Sigmoid colon (tissue), 7 donors: ENCODE data around the gene TYMP. TPM values are rescaled to one million over a fixed set of nuclear protein-coding genes. Genes with fewer than 3 reads are reported as not detected.
A peak's percentile ranks its signal among the peaks of the same experiment; 100 is the strongest.

ENCODE experiments used
- DNase-seq: peaks from one replicate; pipeline ENCODE4 v3.0.0-alpha.2; 2019
- H3K27ac ChIP-seq, 4 donors: fragments of 200-600 bp; sonication (generic); one replicate each; pipeline ENCODE4 v1.5.1; 2016 to 2019; ENCODE audit warnings: mild to moderate bottlenecking in 1 of 4
- H3K27me3 ChIP-seq, 3 donors: fragments of 200-600 bp; sonication (generic); one replicate each; pipeline ENCODE4 v1.5.1; 2019; ENCODE audit warnings: mild to moderate bottlenecking in 1 of 3
- H3K36me3 ChIP-seq, 4 donors: fragments of 200-600 bp; sonication (generic); one replicate each; pipeline ENCODE4 v1.5.1; 2016 to 2019
- H3K4me1 ChIP-seq, 4 donors: fragments of 200-600 bp; sonication (generic); one replicate each; pipeline ENCODE4 v1.5.1; 2017 to 2019
- H3K4me3 ChIP-seq, 4 donors: fragments of 200-600 bp; sonication (generic); one replicate each; pipeline ENCODE4 v1.5.1; 2017 to 2019; ENCODE audit warnings: mild to moderate bottlenecking in 2 of 4, moderate library complexity in 1 of 4
- H3K9me3 ChIP-seq, 4 donors: fragments of 200-600 bp in 3 of 4; sonication (generic) in 3 of 4; one replicate each; pipeline versions ENCODE4 v1.5.1 to v1.6.1; 2013 to 2019
- CTCF ChIP-seq, 4 experiments: fragments of 450-650 bp in 3 of 4; fragments of 200-600 bp in 1 of 4; IDR thresholded peaks; one replicate each; pipeline ENCODE4 v1.5.1; 2016 to 2019; ENCODE audit warnings: antibody characterized with exemption in 4 of 4, mild to moderate bottlenecking in 3 of 4, moderate library complexity in 2 of 4
- EP300 ChIP-seq, 4 donors: sonication (generic); formaldehyde crosslinking; IDR thresholded peaks; one replicate each; pipeline ENCODE4 v1.6.1; 2017; ENCODE audit warnings: antibody characterized with exemption in 4 of 4
- POLR2A ChIP-seq, 2 donors: fragments of 450-650 bp; IDR thresholded peaks; one replicate each; pipeline ENCODE4 v1.6.1; 2016; ENCODE audit warnings: antibody characterized with exemption in 2 of 2, mild to moderate bottlenecking in 2 of 2, moderate library complexity in 2 of 2
- POLR2AphosphoS5 ChIP-seq, 4 donors: sonication (generic); formaldehyde crosslinking; IDR thresholded peaks; one replicate each; pipeline ENCODE4 v1.6.1; 2017; ENCODE audit warnings: antibody characterized with exemption in 4 of 4
- WGBS, 2 donors: extraction: QIAGEN DNeasy Blood & Tissue Kit; methylation state at CpG; one replicate each; pipeline ENCODE4 v1.1.7; 2013; 5-methylcytosine and 5-hydroxymethylcytosine counted together
- intact Hi-C: fragments of 100-400 bp; cut with DNase I; formaldehyde crosslinking; loops from one replicate; pipeline ENCODE4 v1.15.1; 2023
- polyA plus RNA-seq, 3 donors: library from polyadenylated mRNA; stranded (reverse); fragments of 200-250 nt; gene quantifications; one replicate each; pipeline ENCODE4 v1.2.3, GENCODE V29; 2013
- total RNA-seq, 4 donors: library from RNA; depleted of rRNA; stranded (reverse); fragments of >200 nt; gene quantifications; one replicate each; pipeline ENCODE4 v1.1.0, GENCODE V29; 2016
- donor health status: healthy with polysubstance abuse.
- donor health status: Bipolar disorder and iron deficiency.
- donor health status: healthy.

The TYMP gene
- total and polyA plus RNA-seq, 7 donors, result 17.4 to 169 (median 23.0) TPM

- H3K4me3 ChIP-seq, result no peak overlapping the region
Observed at GRCh38 chr22:50576806-50577696, 47.2 kb upstream of the TYMP start.

GRCh38 chr22:50576070-50576469 is 46.3 kb upstream of the TYMP start:
- H3K4me1 ChIP-seq, result peaks cover 0 to 17% (median 15%) of the 10 kb centered on the region in 4 donors
- H3K4me3 ChIP-seq, result no peak overlapping the region
- 60 to 78% methylated on average over 5 of the region's 5 CpGs for WGBS, 2 donors
- TF ChIP-seq EP300 (IDR thresholded peaks at IDR 0.05) (no peak), POLR2AphosphoS5 (IDR thresholded peaks at IDR 0.05) (no peak), POLR2A (IDR thresholded peaks at IDR 0.05) (no peak), CTCF (IDR thresholded peaks at IDR 0.05) (no peak)
- intact Hi-C loops, result no loop called here
- H3K36me3 ChIP-seq, result peaks cover 0 to 15% (median 0%) of the 10 kb centered on the region in 4 donors
- no peak for DNase-seq
- H3K27me3 ChIP-seq, result peaks cover 11 to 25% (median 18%) of the 10 kb centered on the region in 3 donors
- no peak overlapping the region for H3K27ac ChIP-seq
- no peaks in the 10 kb centered on the region for H3K9me3 ChIP-seq

More at GRCh38 chr22:50576806-50577696, 47.2 kb upstream of the TYMP start:
- peaks cover 0 to 5% (median 0%) of the 10 kb centered on the region in 4 donors for H3K36me3 ChIP-seq
- TF ChIP-seq POLR2AphosphoS5 (IDR thresholded peaks at IDR 0.05), result peak in 1 of 4 donors; percentile 5
- TF ChIP-seq EP300 (IDR thresholded peaks at IDR 0.05), result no peak
- no peak for TF ChIP-seq POLR2A (IDR thresholded peaks at IDR 0.05)
- WGBS, 2 donors, result 83 to 84% methylated on average over 18 of the region's 18 CpGs
- H3K4me1 ChIP-seq, result peaks cover 0 to 27% (median 25%) of the 10 kb centered on the region in 4 donors
- DNase-seq, result no peak
- H3K27me3 ChIP-seq, result peaks cover 11 to 25% (median 18%) of the 10 kb centered on the region in 3 donors
- H3K9me3 ChIP-seq, result no peaks in the 10 kb centered on the region
- intact Hi-C loops, result no loop called here
- no peak overlapping the region for H3K27ac ChIP-seq

- intact Hi-C loops, result no loop called here
- Histone ChIP-seq H3K27ac (no peak overlapping the region), H3K27me3 (peaks cover 11 to 25% (median 18%) of the 10 kb centered on the region in 3 donors), H3K36me3 (peaks cover 0 to 19% (median 0%) of the 10 kb centered on the region in 4 donors), H3K4me1 (peaks cover 0 to 17% (median 13%) of the 10 kb centered on the region in 4 donors), H3K4me3 (no peak overlapping the region), H3K9me3 (no peaks in the 10 kb centered on the region)
- no peak for DNase-seq
- TF ChIP-seq POLR2A (IDR thresholded peaks at IDR 0.05) (no peak), EP300 (IDR thresholded peaks at IDR 0.05) (no peak), CTCF (IDR thresholded peaks at IDR 0.05) (no peak), POLR2AphosphoS5 (IDR thresholded peaks at IDR 0.05) (no peak)
- 90% methylated on average over 8 of the region's 8 CpGs for WGBS, 2 donors
Observed at GRCh38 chr22:50575426-50575941, 45.7 kb upstream of the TYMP start.

GRCh38 chr22:50574383-50574755 is 44.6 kb upstream of the TYMP start:
- intact Hi-C loops, result no loop called here
- H3K4me3 ChIP-seq, result no peak overlapping the region
- peaks cover 11 to 25% (median 18%) of the 10 kb centered on the region in 3 donors for H3K27me3 ChIP-seq
- DNase-seq, result no peak
- 94 to 96% methylated on average over 11 of the region's 11 CpGs for WGBS, 2 donors
- H3K4me1 ChIP-seq, result peaks cover 0 to 17% (median 13%) of the 10 kb centered on the region in 4 donors
- no peak for TF ChIP-seq CTCF (IDR thresholded peaks at IDR 0.05)
- TF ChIP-seq EP300 (IDR thresholded peaks at IDR 0.05), result no peak
- no peak for TF ChIP-seq POLR2AphosphoS5 (IDR thresholded peaks at IDR 0.05)
- TF ChIP-seq POLR2A (IDR thresholded peaks at IDR 0.05), result no peak
- H3K27ac ChIP-seq, result no peak overlapping the region
- H3K9me3 ChIP-seq, result no peaks in the 10 kb centered on the region
- peaks cover 0 to 24% (median 0%) of the 10 kb centered on the region in 4 donors for H3K36me3 ChIP-seq
